ENCODE data around the gene GINS2.

The GINS2 gene

GRCh38 chr16:85678821-85679220 lies 9.9 kb downstream of the GINS2 start:
- no peak for ATAC-seq
- TF ChIP-seq CSDC2 (CRISPR knock-in tag; IDR thresholded peaks at IDR 0.05) (no peak), PPARA (CRISPR knock-in tag; IDR thresholded peaks at IDR 0.05; ENCODE audit: borderline replicate concordance) (no peak), SNAI2 (CRISPR knock-in tag; IDR thresholded peaks at IDR 0.05) (no peak), ARNTL (CRISPR knock-in tag; IDR thresholded peaks at IDR 0.05; ENCODE audit: borderline replicate concordance, low read depth) (no peak), OSR1 (CRISPR knock-in tag; IDR thresholded peaks at IDR 0.05) (no peak), POU6F1 (CRISPR knock-in tag; IDR thresholded peaks at IDR 0.05; ENCODE audit: borderline replicate concordance, low read depth) (no peak), ISL1 (CRISPR knock-in tag; IDR thresholded peaks at IDR 0.05) (no peak), CREB5 (CRISPR knock-in tag; IDR thresholded peaks at IDR 0.05; ENCODE audit: low read depth) (no peak), TOX (CRISPR knock-in tag; IDR thresholded peaks at IDR 0.05; ENCODE audit: borderline replicate concordance) (no peak), ZNF70 (CRISPR knock-in tag; IDR thresholded peaks at IDR 0.05) (no peak), TCF4 (CRISPR knock-in tag; IDR thresholded peaks at IDR 0.05; ENCODE audit: borderline replicate concordance) (no peak), ESRRG (CRISPR knock-in tag; IDR thresholded peaks at IDR 0.05) (no peak), BACH2 (CRISPR knock-in tag; IDR thresholded peaks at IDR 0.05; ENCODE audit: borderline replicate concordance) (no peak), ZNF565 (CRISPR knock-in tag; conservative IDR thresholded peaks at IDR 0.05; ENCODE audit: low read depth) (no peak), ZNF8 (CRISPR knock-in tag; IDR thresholded peaks at IDR 0.05) (no peak), ZFP3 (CRISPR knock-in tag; IDR thresholded peaks at IDR 0.05) (no peak), PATZ1 (CRISPR knock-in tag; IDR thresholded peaks at IDR 0.05; ENCODE audit: borderline replicate concordance) (no peak), TSHZ2 (CRISPR knock-in tag; IDR thresholded peaks at IDR 0.05) (no peak), ZC3H10 (CRISPR knock-in tag; IDR thresholded peaks at IDR 0.05) (no peak), GLIS3 (CRISPR knock-in tag; IDR thresholded peaks at IDR 0.05) (no peak)

- TF ChIP-seq ZNF70 (CRISPR knock-in tag; IDR thresholded peaks at IDR 0.05), result no peak
- TF ChIP-seq RARB (CRISPR knock-in tag; IDR thresholded peaks at IDR 0.05), result no peak
- TF ChIP-seq TSHZ2 (CRISPR knock-in tag; IDR thresholded peaks at IDR 0.05), result no peak
- TF ChIP-seq GLIS3 (CRISPR knock-in tag; IDR thresholded peaks at IDR 0.05), result no peak
- TF ChIP-seq ZNF8 (CRISPR knock-in tag; IDR thresholded peaks at IDR 0.05), result no peak
- TF ChIP-seq OSR1 (CRISPR knock-in tag; IDR thresholded peaks at IDR 0.05), result no peak
- TF ChIP-seq SNAI2 (CRISPR knock-in tag; IDR thresholded peaks at IDR 0.05), result no peak
- no peak for TF ChIP-seq CREB5 (CRISPR knock-in tag; IDR thresholded peaks at IDR 0.05; ENCODE audit: low read depth)
- ATAC-seq, result no peak
Measured at GRCh38 chr16:85678016-85678415, 10.7 kb downstream of the GINS2 start.
